GM23248 (cell line): ENCODE measurements around the gene CD84.

Source experiments
- EZH2 ChIP-seq: fragments of 200-600 bp; sonication (generic); IDR thresholded peaks from 2 replicates; pipeline ENCODE4 v1.6.1; 2018; ENCODE audit warnings: antibody characterized with exemption, mild to moderate bottlenecking; ENCODE audit not compliant: insufficient read depth, poor library complexity, severe bottlenecking
- EZH2phosphoT487 ChIP-seq: fragments of 200-600 bp; sonication (generic); IDR thresholded peaks from 2 replicates; pipeline ENCODE4 v1.6.1; 2018; ENCODE audit warnings: antibody characterized with exemption, moderate library complexity, mild to moderate bottlenecking, low read depth; ENCODE audit not compliant: insufficient read depth

DNA sequence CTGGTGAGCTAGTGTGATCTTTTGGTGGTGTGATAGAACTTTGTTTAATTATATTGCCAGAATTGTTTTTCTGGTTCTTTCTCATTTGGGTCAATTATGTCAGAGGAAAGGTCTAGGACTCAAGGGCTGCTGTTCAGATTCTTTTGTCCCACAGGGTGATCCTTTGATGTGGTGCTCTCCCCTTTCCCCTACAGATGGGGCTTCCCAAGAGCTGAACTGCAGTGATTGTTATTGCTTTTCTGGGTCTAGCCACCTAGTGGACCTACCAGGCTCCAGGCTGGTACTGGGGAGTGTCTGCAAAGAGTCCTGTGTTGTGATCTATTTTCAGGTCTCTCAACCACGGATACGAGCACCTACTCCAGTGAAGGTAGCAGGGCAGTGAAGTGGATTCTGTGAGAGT is 25.9 kb upstream of the CD84 start:
- TF ChIP-seq EZH2 = no peak
- TF ChIP-seq EZH2phosphoT487 = no peak
